ENCODE results near the gene FADS3. TPM values are rescaled to one million over a fixed set of nuclear protein-coding genes. Genes with fewer than 3 reads are reported as not detected.

The FADS3 gene
- total and polyA plus RNA-seq, 9 of the 15 experiments (the other 6 are each of a cell fraction or from before 2014, with no cell fraction given), result 0.97 to 148 (median 92.7) TPM

DNA sequence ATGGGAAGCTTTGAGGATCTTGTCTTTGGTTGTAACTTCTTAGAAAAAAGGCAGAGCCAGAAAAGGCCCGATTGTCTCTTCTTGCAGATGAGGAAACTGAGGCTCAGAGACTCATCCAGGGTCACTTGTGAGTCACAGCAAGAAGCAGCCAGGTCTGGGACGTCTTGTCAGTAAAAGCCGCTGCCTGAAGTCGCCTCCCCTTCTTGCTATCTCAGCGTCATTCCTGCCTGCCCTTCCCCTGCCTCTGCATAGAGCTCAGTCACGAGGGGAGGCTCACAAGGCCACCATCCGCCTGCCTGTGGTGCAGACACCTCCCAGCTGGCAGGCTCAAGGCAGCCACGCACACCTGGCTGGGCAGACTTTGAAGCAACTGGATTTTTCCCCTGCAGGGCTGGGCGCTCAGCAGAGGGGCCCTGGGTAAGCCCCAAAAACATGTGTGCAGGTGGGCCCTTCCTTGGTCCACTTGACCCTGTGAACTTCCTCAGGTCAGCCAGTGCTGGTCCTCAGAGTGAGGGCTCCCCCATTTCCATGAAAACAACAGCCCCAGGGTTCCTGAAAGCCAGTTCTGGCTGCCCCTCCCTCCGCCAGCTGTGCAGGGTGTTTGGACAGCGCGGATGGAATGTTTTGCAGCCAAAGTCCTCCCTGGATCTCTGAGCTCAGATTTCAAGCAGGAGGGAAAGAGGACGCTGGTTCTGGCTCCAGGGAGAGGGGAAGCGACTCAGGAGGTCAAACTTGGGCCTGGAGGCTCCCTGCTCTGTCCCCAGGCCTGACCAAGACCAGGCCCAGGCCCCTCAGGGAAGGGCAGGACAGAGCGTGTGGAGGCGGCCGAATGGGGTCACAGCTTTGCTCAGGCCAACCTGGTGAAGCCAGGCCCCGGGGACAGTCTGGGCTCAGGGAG, 32.1 kb upstream of the FADS3 start (continued):
- TF ChIP-seq, protein P1, sequence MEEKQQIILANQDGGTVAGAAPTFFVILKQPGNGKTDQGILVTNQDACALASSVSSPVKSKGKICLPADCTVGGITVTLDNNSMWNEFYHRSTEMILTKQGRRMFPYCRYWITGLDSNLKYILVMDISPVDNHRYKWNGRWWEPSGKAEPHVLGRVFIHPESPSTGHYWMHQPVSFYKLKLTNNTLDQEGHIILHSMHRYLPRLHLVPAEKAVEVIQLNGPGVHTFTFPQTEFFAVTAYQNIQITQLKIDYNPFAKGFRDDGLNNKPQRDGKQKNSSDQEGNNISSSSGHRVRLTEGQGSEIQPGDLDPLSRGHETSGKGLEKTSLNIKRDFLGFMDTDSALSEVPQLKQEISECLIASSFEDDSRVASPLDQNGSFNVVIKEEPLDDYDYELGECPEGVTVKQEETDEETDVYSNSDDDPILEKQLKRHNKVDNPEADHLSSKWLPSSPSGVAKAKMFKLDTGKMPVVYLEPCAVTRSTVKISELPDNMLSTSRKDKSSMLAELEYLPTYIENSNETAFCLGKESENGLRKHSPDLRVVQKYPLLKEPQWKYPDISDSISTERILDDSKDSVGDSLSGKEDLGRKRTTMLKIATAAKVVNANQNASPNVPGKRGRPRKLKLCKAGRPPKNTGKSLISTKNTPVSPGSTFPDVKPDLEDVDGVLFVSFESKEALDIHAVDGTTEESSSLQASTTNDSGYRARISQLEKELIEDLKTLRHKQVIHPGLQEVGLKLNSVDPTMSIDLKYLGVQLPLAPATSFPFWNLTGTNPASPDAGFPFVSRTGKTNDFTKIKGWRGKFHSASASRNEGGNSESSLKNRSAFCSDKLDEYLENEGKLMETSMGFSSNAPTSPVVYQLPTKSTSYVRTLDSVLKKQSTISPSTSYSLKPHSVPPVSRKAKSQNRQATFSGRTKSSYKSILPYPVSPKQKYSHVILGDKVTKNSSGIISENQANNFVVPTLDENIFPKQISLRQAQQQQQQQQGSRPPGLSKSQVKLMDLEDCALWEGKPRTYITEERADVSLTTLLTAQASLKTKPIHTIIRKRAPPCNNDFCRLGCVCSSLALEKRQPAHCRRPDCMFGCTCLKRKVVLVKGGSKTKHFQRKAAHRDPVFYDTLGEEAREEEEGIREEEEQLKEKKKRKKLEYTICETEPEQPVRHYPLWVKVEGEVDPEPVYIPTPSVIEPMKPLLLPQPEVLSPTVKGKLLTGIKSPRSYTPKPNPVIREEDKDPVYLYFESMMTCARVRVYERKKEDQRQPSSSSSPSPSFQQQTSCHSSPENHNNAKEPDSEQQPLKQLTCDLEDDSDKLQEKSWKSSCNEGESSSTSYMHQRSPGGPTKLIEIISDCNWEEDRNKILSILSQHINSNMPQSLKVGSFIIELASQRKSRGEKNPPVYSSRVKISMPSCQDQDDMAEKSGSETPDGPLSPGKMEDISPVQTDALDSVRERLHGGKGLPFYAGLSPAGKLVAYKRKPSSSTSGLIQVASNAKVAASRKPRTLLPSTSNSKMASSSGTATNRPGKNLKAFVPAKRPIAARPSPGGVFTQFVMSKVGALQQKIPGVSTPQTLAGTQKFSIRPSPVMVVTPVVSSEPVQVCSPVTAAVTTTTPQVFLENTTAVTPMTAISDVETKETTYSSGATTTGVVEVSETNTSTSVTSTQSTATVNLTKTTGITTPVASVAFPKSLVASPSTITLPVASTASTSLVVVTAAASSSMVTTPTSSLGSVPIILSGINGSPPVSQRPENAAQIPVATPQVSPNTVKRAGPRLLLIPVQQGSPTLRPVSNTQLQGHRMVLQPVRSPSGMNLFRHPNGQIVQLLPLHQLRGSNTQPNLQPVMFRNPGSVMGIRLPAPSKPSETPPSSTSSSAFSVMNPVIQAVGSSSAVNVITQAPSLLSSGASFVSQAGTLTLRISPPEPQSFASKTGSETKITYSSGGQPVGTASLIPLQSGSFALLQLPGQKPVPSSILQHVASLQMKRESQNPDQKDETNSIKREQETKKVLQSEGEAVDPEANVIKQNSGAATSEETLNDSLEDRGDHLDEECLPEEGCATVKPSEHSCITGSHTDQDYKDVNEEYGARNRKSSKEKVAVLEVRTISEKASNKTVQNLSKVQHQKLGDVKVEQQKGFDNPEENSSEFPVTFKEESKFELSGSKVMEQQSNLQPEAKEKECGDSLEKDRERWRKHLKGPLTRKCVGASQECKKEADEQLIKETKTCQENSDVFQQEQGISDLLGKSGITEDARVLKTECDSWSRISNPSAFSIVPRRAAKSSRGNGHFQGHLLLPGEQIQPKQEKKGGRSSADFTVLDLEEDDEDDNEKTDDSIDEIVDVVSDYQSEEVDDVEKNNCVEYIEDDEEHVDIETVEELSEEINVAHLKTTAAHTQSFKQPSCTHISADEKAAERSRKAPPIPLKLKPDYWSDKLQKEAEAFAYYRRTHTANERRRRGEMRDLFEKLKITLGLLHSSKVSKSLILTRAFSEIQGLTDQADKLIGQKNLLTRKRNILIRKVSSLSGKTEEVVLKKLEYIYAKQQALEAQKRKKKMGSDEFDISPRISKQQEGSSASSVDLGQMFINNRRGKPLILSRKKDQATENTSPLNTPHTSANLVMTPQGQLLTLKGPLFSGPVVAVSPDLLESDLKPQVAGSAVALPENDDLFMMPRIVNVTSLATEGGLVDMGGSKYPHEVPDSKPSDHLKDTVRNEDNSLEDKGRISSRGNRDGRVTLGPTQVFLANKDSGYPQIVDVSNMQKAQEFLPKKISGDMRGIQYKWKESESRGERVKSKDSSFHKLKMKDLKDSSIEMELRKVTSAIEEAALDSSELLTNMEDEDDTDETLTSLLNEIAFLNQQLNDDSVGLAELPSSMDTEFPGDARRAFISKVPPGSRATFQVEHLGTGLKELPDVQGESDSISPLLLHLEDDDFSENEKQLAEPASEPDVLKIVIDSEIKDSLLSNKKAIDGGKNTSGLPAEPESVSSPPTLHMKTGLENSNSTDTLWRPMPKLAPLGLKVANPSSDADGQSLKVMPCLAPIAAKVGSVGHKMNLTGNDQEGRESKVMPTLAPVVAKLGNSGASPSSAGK (IDR thresholded peaks at IDR 0.05), result peak; percentile 41; the same call in 1 of the 2 replicates
- TF ChIP-seq KDM5B (IDR thresholded peaks at IDR 0.05; ENCODE audit: insufficient replicate concordance, low read depth, low read length) (peak; percentile 38), L3MBTL2 (IDR thresholded peaks at IDR 0.05) (peak; percentile 11; the same call in 1 of the 2 replicates), YBX1 (IDR thresholded peaks at IDR 0.05) (no peak), BRF2 (IDR thresholded peaks at IDR 0.05; ENCODE audit: borderline replicate concordance, insufficient read depth, insufficient read length) (no peak), RCOR1 (IDR thresholded peaks at IDR 0.05; ENCODE audit: borderline replicate concordance in 1 of 2, low read depth in 2 of 2, low read length in 2 of 2) (peak in 1 of 2 experiments; percentile 45; a peak in 1 of 4 replicates), POLR2G (IDR thresholded peaks at IDR 0.05; ENCODE audit: low read depth, low read length) (peak; percentile 57)
- TF ChIP-seq, protein P2, sequence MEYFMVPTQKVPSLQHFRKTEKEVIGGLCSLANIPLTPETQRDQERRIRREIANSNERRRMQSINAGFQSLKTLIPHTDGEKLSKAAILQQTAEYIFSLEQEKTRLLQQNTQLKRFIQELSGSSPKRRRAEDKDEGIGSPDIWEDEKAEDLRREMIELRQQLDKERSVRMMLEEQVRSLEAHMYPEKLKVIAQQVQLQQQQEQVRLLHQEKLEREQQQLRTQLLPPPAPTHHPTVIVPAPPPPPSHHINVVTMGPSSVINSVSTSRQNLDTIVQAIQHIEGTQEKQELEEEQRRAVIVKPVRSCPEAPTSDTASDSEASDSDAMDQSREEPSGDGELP (CRISPR knock-in tag; IDR thresholded peaks at IDR 0.05; ENCODE audit: borderline replicate concordance), result peak; percentile 79; the same call in 1 of the 2 replicates
- TF ChIP-seq, protein P3, sequence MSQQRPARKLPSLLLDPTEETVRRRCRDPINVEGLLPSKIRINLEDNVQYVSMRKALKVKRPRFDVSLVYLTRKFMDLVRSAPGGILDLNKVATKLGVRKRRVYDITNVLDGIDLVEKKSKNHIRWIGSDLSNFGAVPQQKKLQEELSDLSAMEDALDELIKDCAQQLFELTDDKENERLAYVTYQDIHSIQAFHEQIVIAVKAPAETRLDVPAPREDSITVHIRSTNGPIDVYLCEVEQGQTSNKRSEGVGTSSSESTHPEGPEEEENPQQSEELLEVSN (IDR thresholded peaks at IDR 0.05; ENCODE audit: borderline replicate concordance in 1 of 2, extremely low read depth in 1 of 2, insufficient read depth in 1 of 2, insufficient read length in 1 of 2, low read depth in 1 of 2, low read length in 1 of 2, poor library complexity in 1 of 2, severe bottlenecking in 1 of 2), result peak in 1 of 2 experiments; percentile 40

Measured in K562 (cell line).